HFFc6 (cell line): ENCODE results near the gene ELF5. TPM values are rescaled to one million over a fixed set of nuclear protein-coding genes. Genes with fewer than 3 reads are reported as not detected.

Experiments used
- DNase-seq: peaks from one replicate; pipeline ENCODE4 v3.0.0-alpha.2; 2018
- H3K27ac Mint-ChIP-seq: 2 replicates; pipeline ENCODE4 v1.8.0; 2020; ENCODE audit warnings: mild to moderate bottlenecking, mixed read lengths
- H3K27me3 Mint-ChIP-seq: 2 replicates; pipeline ENCODE4 v1.8.0; 2021; ENCODE audit warnings: mild to moderate bottlenecking, moderate library complexity, mixed read lengths; ENCODE audit not compliant: insufficient read depth
- H3K36me3 Mint-ChIP-seq: 2 replicates; pipeline ENCODE4 v1.8.0; 2021; ENCODE audit warnings: low read depth, mixed read lengths
- H3K4me1 Mint-ChIP-seq: 2 replicates; pipeline ENCODE4 v1.8.0; 2020; ENCODE audit warnings: low read depth, mixed read lengths
- H3K4me3 Mint-ChIP-seq: 2 replicates; pipeline ENCODE4 v1.8.0; 2020; ENCODE audit warnings: mild to moderate bottlenecking, moderate library complexity, mixed read lengths
- H3K9me3 Mint-ChIP-seq: 2 replicates; pipeline ENCODE4 v1.8.0; 2020; ENCODE audit warnings: mild to moderate bottlenecking, mixed read lengths
- total RNA-seq, 6 experiments: library from RNA; stranded (reverse); fragmentation: NEBNext Ultra II Directional; extraction: Animal tissue kit (Norgen Biotek cat#: 25700); gene quantifications; 2 replicates in 1 of 6; 3 replicates in 5 of 6; pipeline ENCODE4 v1.2.3, GENCODE V29; 2021
- TF ChIP-seq, protein P1 (sequence below): fragments of 200-600 bp; sonication (generic); IDR thresholded peaks from 2 replicates; pipeline ENCODE4 v1.5.0; 2021; ENCODE audit warnings: antibody characterized with exemption, mild to moderate bottlenecking

The ELF5 gene
- total RNA-seq, 6 experiments from 2014 or later = not detected

DNA sequence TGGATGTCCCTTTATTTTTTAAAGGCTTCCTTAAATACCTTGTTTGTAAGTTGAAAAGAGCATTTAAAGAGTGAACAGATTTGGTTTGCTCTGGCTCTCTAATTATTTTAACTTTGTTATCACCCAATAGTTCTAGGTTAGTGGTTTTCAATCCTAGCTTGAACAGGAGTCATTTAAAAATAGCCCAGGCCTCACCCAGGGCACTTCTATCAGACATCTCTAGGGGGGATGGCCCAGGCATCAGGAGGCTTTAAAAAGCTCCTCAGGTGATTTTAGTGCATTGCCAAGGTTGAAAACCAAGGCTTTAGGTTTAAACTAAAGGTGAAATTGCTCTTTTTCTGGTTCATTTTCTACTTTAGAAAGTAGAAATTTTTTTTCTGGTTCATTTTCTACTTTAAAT, 66.5 kb downstream of the ELF5 start:
- TF ChIP-seq, protein P1, sequence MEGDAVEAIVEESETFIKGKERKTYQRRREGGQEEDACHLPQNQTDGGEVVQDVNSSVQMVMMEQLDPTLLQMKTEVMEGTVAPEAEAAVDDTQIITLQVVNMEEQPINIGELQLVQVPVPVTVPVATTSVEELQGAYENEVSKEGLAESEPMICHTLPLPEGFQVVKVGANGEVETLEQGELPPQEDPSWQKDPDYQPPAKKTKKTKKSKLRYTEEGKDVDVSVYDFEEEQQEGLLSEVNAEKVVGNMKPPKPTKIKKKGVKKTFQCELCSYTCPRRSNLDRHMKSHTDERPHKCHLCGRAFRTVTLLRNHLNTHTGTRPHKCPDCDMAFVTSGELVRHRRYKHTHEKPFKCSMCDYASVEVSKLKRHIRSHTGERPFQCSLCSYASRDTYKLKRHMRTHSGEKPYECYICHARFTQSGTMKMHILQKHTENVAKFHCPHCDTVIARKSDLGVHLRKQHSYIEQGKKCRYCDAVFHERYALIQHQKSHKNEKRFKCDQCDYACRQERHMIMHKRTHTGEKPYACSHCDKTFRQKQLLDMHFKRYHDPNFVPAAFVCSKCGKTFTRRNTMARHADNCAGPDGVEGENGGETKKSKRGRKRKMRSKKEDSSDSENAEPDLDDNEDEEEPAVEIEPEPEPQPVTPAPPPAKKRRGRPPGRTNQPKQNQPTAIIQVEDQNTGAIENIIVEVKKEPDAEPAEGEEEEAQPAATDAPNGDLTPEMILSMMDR = no peak
- Mint-ChIP-seq H3K9me3 (no peaks in the 10 kb centered on the region), H3K36me3 (peaks cover 7% of the 10 kb centered on the region), H3K4me3 (no peak overlapping the region), H3K27ac (no peak overlapping the region), H3K4me1 (peaks cover 9% of the 10 kb centered on the region), H3K27me3 (no peaks in the 10 kb centered on the region; the same call in 1 of the 2 replicates)
- DNase-seq = no peak

DNA sequence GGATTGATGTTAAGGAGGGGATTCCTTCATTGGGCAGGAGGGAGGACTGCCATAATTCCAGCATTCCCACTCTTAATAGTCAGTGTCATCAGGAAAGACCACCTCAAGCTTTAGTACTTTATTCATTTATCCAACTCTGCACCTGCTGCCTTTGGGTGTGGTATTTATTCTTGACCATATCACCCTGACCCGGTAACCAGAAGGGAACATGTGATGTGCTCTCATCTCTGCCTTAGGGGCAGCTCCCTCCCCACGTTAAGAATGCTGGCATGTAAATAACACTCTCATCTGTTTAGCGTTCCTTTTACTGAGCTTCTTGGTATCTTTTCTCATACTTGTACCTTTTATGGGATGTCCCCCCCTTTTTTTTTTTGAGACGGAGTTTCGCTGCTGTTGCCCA, 67.2 kb downstream of the ELF5 start:
- TF ChIP-seq, protein P1 = no peak

DNA sequence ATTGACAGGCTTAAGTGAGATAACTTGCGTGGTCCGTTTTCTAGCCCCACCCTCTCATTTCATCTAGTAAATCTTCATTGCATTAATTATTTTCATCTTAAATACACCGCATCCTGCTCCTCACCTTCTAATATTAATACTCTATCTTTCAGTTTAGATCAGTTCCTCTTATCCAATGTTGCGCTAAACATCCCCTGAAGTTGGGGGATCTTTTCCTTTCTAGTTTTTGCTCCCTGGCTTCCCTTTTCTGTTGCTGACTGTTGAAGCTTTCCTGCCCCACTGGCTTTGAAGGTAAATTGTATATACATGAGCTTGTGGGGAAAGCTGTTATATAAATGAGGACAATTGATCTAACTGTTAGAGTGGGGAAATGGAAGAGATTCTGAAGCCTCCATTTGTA, 67.6 kb downstream of the ELF5 start:
- Mint-ChIP-seq H3K4me1 (peaks cover 9% of the 10 kb centered on the region), H3K4me3 (no peak overlapping the region), H3K36me3 (peaks cover 13% of the 10 kb centered on the region), H3K27me3 (no peaks in the 10 kb centered on the region; the same call in 1 of the 2 replicates), H3K27ac (no peak overlapping the region), H3K9me3 (no peaks in the 10 kb centered on the region)
- no peak for DNase-seq
- TF ChIP-seq, protein P1 = no peak

More for the DNA sequence above, 67.2 kb downstream of the ELF5 start:
- H3K9me3 Mint-ChIP-seq = no peaks in the 10 kb centered on the region
- peaks cover 9% of the 10 kb centered on the region for H3K4me1 Mint-ChIP-seq
- DNase-seq = no peak
- H3K27me3 Mint-ChIP-seq = no peaks in the 10 kb centered on the region; the same call in 1 of the 2 replicates
- no peak overlapping the region for H3K27ac Mint-ChIP-seq
- no peak overlapping the region for H3K4me3 Mint-ChIP-seq
- peaks cover 10% of the 10 kb centered on the region for H3K36me3 Mint-ChIP-seq

DNA sequence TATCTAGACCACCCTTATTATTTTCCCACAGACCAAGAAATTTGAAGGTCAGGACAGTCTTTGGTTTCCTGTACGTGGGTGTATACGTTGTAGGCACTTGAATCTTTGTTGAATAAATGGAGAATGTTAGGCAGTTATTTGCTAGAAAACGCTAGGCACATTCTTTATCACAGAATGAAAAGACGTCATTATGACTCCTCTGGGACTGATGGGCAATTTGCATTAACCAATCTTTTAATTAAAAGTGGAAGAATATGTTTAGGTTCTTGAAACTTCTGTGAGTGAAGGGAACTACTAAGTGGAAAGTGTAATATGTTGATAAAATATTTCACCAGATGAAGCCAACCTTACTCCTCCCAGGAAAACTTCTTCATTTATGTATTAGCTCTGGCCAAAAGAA, 69.2 kb downstream of the ELF5 start:
- H3K36me3 Mint-ChIP-seq = peaks cover 6% of the 10 kb centered on the region; the same call in 1 of the 2 replicates
- peaks cover 19% of the 10 kb centered on the region for H3K4me1 Mint-ChIP-seq
- no peaks in the 10 kb centered on the region; the same call in 1 of the 2 replicates for H3K27me3 Mint-ChIP-seq
- H3K27ac Mint-ChIP-seq = no peak overlapping the region
- no peak for DNase-seq
- no peak overlapping the region for H3K4me3 Mint-ChIP-seq
- TF ChIP-seq, protein P1 = no peak
- no peaks in the 10 kb centered on the region for H3K9me3 Mint-ChIP-seq

DNA sequence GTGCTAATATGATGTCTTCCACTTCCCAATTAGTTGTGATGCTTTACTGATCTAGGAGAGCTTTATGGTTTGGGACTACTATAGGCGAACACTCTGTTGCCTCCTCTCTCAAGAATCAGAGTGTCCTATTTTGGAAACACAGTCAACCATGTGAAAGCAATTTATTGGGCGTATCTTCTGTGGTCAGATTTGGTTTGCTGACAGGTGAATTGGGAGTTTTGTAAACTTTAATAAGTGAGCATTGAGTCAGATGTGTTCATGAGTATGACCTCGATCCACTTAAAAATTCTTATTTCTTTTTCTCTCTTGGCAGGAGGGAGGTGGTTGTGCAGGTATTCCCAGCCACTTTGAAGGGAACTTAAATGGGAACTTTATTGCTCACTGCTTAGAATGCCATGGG, 70.5 kb downstream of the ELF5 start:
- no peaks in the 10 kb centered on the region for H3K9me3 Mint-ChIP-seq
- no peak for DNase-seq
- TF ChIP-seq, protein P1 = no peak
- no peak overlapping the region for H3K4me3 Mint-ChIP-seq
- peaks cover 6% of the 10 kb centered on the region; the same call in 1 of the 2 replicates for H3K36me3 Mint-ChIP-seq
- H3K27me3 Mint-ChIP-seq = no peaks in the 10 kb centered on the region; the same call in 1 of the 2 replicates
- H3K4me1 Mint-ChIP-seq = peaks cover 12% of the 10 kb centered on the region
- H3K27ac Mint-ChIP-seq = no peak overlapping the region

DNA sequence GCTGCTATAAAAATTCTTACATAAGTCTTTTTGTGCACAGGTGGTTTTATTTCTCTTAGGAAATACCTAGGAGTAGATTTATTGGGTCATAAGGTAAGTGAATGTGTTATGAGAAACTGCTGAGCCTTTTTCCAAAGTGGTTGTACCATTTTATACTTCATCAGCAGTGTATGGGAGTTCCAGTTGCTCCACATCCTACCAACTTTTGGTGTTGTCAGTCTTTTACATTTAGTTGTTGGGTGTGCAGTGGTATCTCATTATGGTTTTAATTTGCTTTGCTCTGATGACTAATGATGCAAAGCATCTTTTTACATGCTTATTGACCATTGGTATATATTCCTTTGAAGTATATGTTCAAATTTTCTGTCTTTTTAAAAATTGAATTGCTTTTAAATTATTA, 71.8 kb downstream of the ELF5 start:
- peaks cover 6% of the 10 kb centered on the region; the same call in 1 of the 2 replicates for H3K36me3 Mint-ChIP-seq
- TF ChIP-seq, protein P1 = no peak
- no peak overlapping the region for H3K4me3 Mint-ChIP-seq
- no peaks in the 10 kb centered on the region; the same call in 1 of the 2 replicates for H3K27me3 Mint-ChIP-seq
- H3K4me1 Mint-ChIP-seq = peaks cover 18% of the 10 kb centered on the region
- no peak for DNase-seq
- no peaks in the 10 kb centered on the region for H3K9me3 Mint-ChIP-seq
- H3K27ac Mint-ChIP-seq = no peak overlapping the region
